ENCODE measurements around the gene OR2V2. TPM values are rescaled to one million over a fixed set of nuclear protein-coding genes. Genes with fewer than 3 reads are reported as not detected.

The OR2V2 gene
- total RNA-seq, 1 experiment from 2014 or later = not detected

DNA sequence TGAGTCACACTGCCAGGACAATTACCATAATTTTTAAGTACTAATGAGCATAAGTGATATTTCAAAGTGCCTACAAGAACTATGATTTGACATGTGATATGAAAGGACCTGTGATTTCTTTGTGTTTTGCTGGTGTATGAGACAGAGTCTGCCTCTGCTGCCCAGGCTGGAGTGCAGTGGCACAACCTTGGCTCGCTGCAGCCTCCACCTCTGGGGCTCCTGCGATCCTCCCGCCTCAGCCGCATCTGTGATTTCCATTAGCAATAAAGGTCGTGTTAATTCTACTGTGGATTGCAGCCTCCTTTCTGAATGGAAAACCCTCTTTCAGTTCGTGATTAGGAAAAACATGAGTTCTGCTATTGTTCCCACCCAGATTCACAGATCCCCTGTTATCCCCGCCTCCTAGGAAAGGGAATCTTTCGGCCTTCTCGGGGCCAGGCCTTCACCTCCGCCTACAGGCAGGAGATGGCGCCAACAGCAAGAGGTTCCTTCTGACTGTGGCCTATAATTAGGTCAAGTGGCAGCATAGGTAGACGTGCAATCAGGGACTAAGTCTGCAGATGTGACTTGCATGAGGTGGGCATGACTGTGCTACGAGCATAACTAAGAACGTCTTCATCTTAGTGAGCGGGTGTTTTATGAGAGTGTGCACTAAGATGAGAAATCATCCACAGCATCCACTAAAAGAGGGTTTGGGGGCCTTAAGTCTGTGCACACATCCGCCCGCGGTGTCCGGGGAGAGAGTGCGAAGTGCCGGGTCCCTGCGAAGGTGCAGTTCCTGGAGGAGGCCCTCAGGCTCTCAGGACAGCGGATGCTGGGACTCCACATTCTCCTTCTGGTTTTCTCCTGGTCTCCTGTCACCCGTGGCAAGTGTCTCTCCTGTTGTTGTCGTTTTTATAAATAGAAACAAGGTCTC lies 34.5 kb downstream of the OR2V2 start:
- TF ChIP-seq, protein P1, sequence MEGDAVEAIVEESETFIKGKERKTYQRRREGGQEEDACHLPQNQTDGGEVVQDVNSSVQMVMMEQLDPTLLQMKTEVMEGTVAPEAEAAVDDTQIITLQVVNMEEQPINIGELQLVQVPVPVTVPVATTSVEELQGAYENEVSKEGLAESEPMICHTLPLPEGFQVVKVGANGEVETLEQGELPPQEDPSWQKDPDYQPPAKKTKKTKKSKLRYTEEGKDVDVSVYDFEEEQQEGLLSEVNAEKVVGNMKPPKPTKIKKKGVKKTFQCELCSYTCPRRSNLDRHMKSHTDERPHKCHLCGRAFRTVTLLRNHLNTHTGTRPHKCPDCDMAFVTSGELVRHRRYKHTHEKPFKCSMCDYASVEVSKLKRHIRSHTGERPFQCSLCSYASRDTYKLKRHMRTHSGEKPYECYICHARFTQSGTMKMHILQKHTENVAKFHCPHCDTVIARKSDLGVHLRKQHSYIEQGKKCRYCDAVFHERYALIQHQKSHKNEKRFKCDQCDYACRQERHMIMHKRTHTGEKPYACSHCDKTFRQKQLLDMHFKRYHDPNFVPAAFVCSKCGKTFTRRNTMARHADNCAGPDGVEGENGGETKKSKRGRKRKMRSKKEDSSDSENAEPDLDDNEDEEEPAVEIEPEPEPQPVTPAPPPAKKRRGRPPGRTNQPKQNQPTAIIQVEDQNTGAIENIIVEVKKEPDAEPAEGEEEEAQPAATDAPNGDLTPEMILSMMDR (conservative IDR thresholded peaks at IDR 0.05; ENCODE audit: low read depth, low read length) = peak; percentile 56
- TF ChIP-seq EZH2 (IDR thresholded peaks at IDR 0.05; ENCODE audit: borderline replicate concordance, low read depth, low read length, poor library complexity, severe bottlenecking) = no peak
- Histone ChIP-seq H3K9me3 (ENCODE audit: low read depth, low read length, poor library complexity, severe bottlenecking) (no peaks in the 10 kb centered on the region), H3K27me3 (replicated peaks; ENCODE audit: insufficient read depth, low read depth, low read length, poor library complexity) (no peaks in the 10 kb centered on the region), H3K4me3 (ENCODE audit: low read depth, low read length, poor library complexity, severe bottlenecking) (no peak overlapping the region), H3K4me1 (ENCODE audit: insufficient read depth, low read length, poor library complexity, severe bottlenecking) (peaks cover 6% of the 10 kb centered on the region), H3K36me3 (ENCODE audit: insufficient read depth, low read length, poor library complexity, severe bottlenecking) (no peaks in the 10 kb centered on the region), H3K27ac (ENCODE audit: low read depth, low read length, poor library complexity, severe bottlenecking) (no peak overlapping the region)
- BruUV-seq (replicated peaks) = no TSS peak
- DNase-seq (ENCODE audit: low spot score) = peak; percentile 57
- CTCF ChIA-PET = no interaction called here
- POLR2A ChIA-PET (ENCODE audit: low non-redundant PET) = no interaction called here
- intact Hi-C loops (cut with micrococcal nuclease; ENCODE audit: unreplicated experiment) = no loop called here

- BruUV-seq (replicated peaks) = no TSS peak
- Histone ChIP-seq H3K9me3 (ENCODE audit: low read depth, low read length, poor library complexity, severe bottlenecking) (no peaks in the 10 kb centered on the region), H3K27me3 (replicated peaks; ENCODE audit: insufficient read depth, low read depth, low read length, poor library complexity) (no peaks in the 10 kb centered on the region), H3K27ac (ENCODE audit: low read depth, low read length, poor library complexity, severe bottlenecking) (no peak overlapping the region), H3K4me1 (ENCODE audit: insufficient read depth, low read length, poor library complexity, severe bottlenecking) (peaks cover 6% of the 10 kb centered on the region), H3K4me3 (ENCODE audit: low read depth, low read length, poor library complexity, severe bottlenecking) (no peak overlapping the region), H3K36me3 (ENCODE audit: insufficient read depth, low read length, poor library complexity, severe bottlenecking) (no peaks in the 10 kb centered on the region)
- intact Hi-C loops (cut with micrococcal nuclease; ENCODE audit: unreplicated experiment) = no loop called here
- no peak for TF ChIP-seq EZH2 (IDR thresholded peaks at IDR 0.05; ENCODE audit: borderline replicate concordance, low read depth, low read length, poor library complexity, severe bottlenecking)
- TF ChIP-seq, protein P1 (conservative IDR thresholded peaks at IDR 0.05; ENCODE audit: low read depth, low read length) = no peak
- ChIA-PET CTCF (no interaction called here), POLR2A (ENCODE audit: low non-redundant PET) (no interaction called here)
- no peak for DNase-seq (ENCODE audit: low spot score)
Measured at GRCh38 chr5:181182651-181183050, 35.3 kb downstream of the OR2V2 start.

DNA sequence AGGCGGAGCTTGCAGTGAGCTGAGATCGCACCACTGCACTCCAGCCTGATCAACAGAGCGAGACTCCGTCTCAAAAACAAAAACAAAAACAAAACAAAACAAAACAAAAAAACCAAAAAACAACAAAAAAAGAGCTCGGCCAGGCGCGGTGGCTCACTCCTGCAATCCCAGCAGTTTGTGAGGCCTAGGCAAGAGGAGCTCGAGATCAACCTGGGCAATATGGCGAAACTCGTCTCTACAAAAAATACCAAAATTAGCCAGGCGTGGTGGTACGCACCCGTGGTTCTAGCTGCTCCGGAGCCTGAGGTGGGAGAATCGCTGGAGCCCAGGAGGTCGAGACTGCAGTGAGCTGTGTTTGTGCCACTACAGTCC lies 37.4 kb downstream of the OR2V2 start:
- BruUV-seq (replicated peaks) = no TSS peak
- Histone ChIP-seq H3K36me3 (ENCODE audit: insufficient read depth, low read length, poor library complexity, severe bottlenecking) (no peaks in the 10 kb centered on the region), H3K27ac (ENCODE audit: low read depth, low read length, poor library complexity, severe bottlenecking) (peak overlapping the region; percentile 68), H3K4me3 (ENCODE audit: low read depth, low read length, poor library complexity, severe bottlenecking) (peak overlapping the region; percentile 51), H3K9me3 (ENCODE audit: low read depth, low read length, poor library complexity, severe bottlenecking) (no peaks in the 10 kb centered on the region), H3K27me3 (replicated peaks; ENCODE audit: insufficient read depth, low read depth, low read length, poor library complexity) (no peaks in the 10 kb centered on the region), H3K4me1 (ENCODE audit: insufficient read depth, low read length, poor library complexity, severe bottlenecking) (peaks cover 6% of the 10 kb centered on the region)
- no peak for DNase-seq (ENCODE audit: low spot score)
- ChIA-PET CTCF (interaction anchor here (0.7 to 1.5 kb wide), 5 partner anchors 8 to 400 kb away, joined by 3 to 8 read pairs (median 5); no protein-coding TSS in a partner anchor), POLR2A (ENCODE audit: low non-redundant PET) (interaction anchor here (0.5 kb wide), 2 partner anchors 316 to 534 kb away, joined by 3 to 5 read pairs; no protein-coding TSS in a partner anchor)
- intact Hi-C loops (cut with micrococcal nuclease; ENCODE audit: unreplicated experiment) = loop anchor here (1.0 to 2.0 kb wide), 2 partner anchors 12 to 76 kb away; partner anchors contain the start of gene TRIM52
- TF ChIP-seq, protein P1 (conservative IDR thresholded peaks at IDR 0.05; ENCODE audit: low read depth, low read length) = no peak
- TF ChIP-seq EZH2 (IDR thresholded peaks at IDR 0.05; ENCODE audit: borderline replicate concordance, low read depth, low read length, poor library complexity, severe bottlenecking) = no peak
